HFFc6 (cell line): ENCODE data around the gene ARHGEF40. TPM values are rescaled to one million over a fixed set of nuclear protein-coding genes. Genes with fewer than 3 reads are reported as not detected.

ENCODE experiments used
- DNase-seq: peaks from one replicate; pipeline ENCODE4 v3.0.0-alpha.2; 2018
- H3K27ac Mint-ChIP-seq: 2 replicates; pipeline ENCODE4 v1.8.0; 2020; ENCODE audit warnings: mild to moderate bottlenecking, mixed read lengths
- H3K27me3 Mint-ChIP-seq: 2 replicates; pipeline ENCODE4 v1.8.0; 2021; ENCODE audit warnings: mild to moderate bottlenecking, moderate library complexity, mixed read lengths; ENCODE audit not compliant: insufficient read depth
- H3K36me3 Mint-ChIP-seq: 2 replicates; pipeline ENCODE4 v1.8.0; 2021; ENCODE audit warnings: low read depth, mixed read lengths
- H3K4me1 Mint-ChIP-seq: 2 replicates; pipeline ENCODE4 v1.8.0; 2020; ENCODE audit warnings: low read depth, mixed read lengths
- H3K4me3 Mint-ChIP-seq: 2 replicates; pipeline ENCODE4 v1.8.0; 2020; ENCODE audit warnings: mild to moderate bottlenecking, moderate library complexity, mixed read lengths
- H3K9me3 Mint-ChIP-seq: 2 replicates; pipeline ENCODE4 v1.8.0; 2020; ENCODE audit warnings: mild to moderate bottlenecking, mixed read lengths
- microRNA-seq: library from miRNA; unstranded; fragments of <30 nt; microRNA quantifications from one replicate; pipeline ENCODE4, GENCODE V29; 2019
- total RNA-seq, 6 experiments: library from RNA; stranded (reverse); fragmentation: NEBNext Ultra II Directional; extraction: Animal tissue kit (Norgen Biotek cat#: 25700); gene quantifications; 2 replicates in 1 of 6; 3 replicates in 5 of 6; pipeline ENCODE4 v1.2.3, GENCODE V29; 2021
- TF ChIP-seq, protein P1 (sequence below): fragments of 200-600 bp; sonication (generic); IDR thresholded peaks from 2 replicates; pipeline ENCODE4 v1.5.0; 2021; ENCODE audit warnings: antibody characterized with exemption, mild to moderate bottlenecking

The ARHGEF40 gene
- total RNA-seq, 6 experiments from 2014 or later, result 30.4 to 43.0 (median 40.8) TPM

DNA sequence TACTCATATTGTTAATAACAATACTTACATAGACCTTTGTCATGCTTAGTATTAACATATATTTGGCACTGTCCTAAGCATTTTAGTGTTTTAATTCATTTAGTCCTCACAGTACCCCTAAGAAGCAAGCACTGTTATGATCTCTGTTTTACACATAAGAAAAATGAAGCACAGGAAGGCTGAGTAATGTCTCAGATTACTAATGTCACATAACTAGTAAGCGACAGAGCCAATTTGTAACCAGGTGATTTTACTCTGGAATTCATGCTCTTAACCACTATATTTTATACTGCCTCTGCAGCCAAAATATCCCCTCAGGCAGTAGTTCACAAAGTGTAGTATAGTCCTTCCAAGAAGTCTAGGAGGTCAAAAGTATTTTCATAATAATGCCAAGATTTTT, 51.0 kb downstream of the ARHGEF40 start:
- no peak overlapping the region for H3K27ac Mint-ChIP-seq
- H3K27me3 Mint-ChIP-seq, result peaks cover 2% of the 10 kb centered on the region
- H3K4me3 Mint-ChIP-seq, result no peak overlapping the region
- DNase-seq, result no peak
- H3K9me3 Mint-ChIP-seq, result peaks cover 5% of the 10 kb centered on the region; the same call in 1 of the 2 replicates
- TF ChIP-seq, protein P1, sequence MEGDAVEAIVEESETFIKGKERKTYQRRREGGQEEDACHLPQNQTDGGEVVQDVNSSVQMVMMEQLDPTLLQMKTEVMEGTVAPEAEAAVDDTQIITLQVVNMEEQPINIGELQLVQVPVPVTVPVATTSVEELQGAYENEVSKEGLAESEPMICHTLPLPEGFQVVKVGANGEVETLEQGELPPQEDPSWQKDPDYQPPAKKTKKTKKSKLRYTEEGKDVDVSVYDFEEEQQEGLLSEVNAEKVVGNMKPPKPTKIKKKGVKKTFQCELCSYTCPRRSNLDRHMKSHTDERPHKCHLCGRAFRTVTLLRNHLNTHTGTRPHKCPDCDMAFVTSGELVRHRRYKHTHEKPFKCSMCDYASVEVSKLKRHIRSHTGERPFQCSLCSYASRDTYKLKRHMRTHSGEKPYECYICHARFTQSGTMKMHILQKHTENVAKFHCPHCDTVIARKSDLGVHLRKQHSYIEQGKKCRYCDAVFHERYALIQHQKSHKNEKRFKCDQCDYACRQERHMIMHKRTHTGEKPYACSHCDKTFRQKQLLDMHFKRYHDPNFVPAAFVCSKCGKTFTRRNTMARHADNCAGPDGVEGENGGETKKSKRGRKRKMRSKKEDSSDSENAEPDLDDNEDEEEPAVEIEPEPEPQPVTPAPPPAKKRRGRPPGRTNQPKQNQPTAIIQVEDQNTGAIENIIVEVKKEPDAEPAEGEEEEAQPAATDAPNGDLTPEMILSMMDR, result no peak
- H3K36me3 Mint-ChIP-seq, result no peaks in the 10 kb centered on the region
- no peaks in the 10 kb centered on the region for H3K4me1 Mint-ChIP-seq

DNA sequence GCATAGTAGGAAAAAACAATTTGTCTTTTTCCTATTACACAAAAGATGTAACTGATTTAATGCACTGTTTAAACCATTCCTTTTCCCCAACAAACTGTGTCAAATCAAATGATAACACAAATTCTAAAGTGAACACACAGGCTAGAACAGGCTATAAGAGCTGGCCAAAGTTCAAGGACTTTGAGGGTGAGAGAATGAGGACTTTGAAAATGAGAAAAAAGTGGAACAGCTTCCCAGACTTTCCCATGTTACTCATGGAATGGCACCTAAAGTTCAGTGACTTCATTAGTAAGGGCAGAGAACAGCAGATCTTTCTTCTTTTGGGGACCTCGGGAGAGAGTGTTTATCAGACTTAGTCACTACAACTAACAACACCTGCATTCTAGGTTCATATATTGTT, 53.3 kb downstream of the ARHGEF40 start:
- H3K27me3 Mint-ChIP-seq, result peaks cover 14% of the 10 kb centered on the region
- H3K4me1 Mint-ChIP-seq, result no peaks in the 10 kb centered on the region
- H3K27ac Mint-ChIP-seq, result no peak overlapping the region
- TF ChIP-seq, protein P1, result no peak
- DNase-seq, result no peak
- no peaks in the 10 kb centered on the region for H3K36me3 Mint-ChIP-seq
- H3K4me3 Mint-ChIP-seq, result no peak overlapping the region
- peaks cover 5% of the 10 kb centered on the region; the same call in 1 of the 2 replicates for H3K9me3 Mint-ChIP-seq

DNA sequence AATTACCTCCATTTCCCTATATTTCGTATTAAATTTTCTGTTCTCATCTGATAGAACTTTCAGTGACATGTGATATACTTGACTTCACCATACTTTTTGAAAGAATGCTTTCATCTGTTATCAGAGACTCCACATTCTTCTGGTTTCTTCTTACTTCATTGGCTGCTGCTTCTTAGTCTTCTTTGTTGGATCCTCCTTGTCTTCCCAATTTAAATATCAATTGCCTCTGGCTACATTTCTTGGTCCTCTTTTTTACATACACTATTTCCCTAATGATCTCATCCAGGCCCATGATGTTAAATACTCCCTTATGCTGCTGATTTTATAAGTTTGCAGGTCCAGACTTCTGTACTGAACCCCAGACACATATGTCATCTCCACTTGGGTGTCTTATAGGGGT, 63.8 kb downstream of the ARHGEF40 start:
- Mint-ChIP-seq H3K4me1 (no peaks in the 10 kb centered on the region), H3K36me3 (no peaks in the 10 kb centered on the region), H3K4me3 (no peak overlapping the region), H3K27ac (no peak overlapping the region), H3K9me3 (0 out of 2 replicates have a peak, but pooled peaks cover 4% of the 10 kb centered on the region), H3K27me3 (peaks cover 3% of the 10 kb centered on the region)
- DNase-seq, result no peak
- TF ChIP-seq, protein P1, result no peak

DNA sequence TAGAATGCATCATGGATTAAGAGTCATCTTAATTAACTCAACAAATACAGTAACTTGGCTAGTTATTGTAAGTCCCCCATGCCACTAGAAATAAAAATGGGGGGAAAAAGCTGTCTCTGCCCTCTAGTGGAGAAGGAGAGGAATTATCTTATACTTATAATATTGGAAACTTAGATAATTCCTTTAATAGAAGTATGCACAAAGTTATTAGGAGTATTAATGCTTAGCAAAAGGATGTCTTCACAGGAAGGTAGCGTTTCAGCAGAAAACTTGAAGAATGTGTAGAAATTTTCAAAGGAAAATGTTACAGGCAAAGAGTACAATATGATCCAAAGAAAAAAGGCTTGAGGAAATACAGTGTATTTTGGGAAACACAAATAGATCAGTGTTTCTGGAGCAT, 65.9 kb downstream of the ARHGEF40 start:
- TF ChIP-seq, protein P1, result peak; percentile 84
- no peak for DNase-seq
- no peaks in the 10 kb centered on the region for H3K36me3 Mint-ChIP-seq

More for the DNA sequence above, 65.9 kb downstream of the ARHGEF40 start:
- Mint-ChIP-seq H3K27ac (no peak overlapping the region), H3K9me3 (0 out of 2 replicates have a peak, but pooled peaks cover under 1% of the 10 kb centered on the region), H3K4me3 (no peak overlapping the region), H3K4me1 (no peaks in the 10 kb centered on the region), H3K27me3 (peaks cover 10% of the 10 kb centered on the region)

Small RNAs within 50 kb of the gene (microRNA-seq; reads per million reads assigned to microRNA genes)
- not detected for gene MIR6717

Other genes with a start within 250 kb of the ARHGEF40 start
- gene RNASE3, start 178.9 kb upstream of the ARHGEF40 start, total RNA-seq, result not detected
- gene RNASE2, start 114.8 kb upstream of the ARHGEF40 start, total RNA-seq, result not detected
- 10 to 100 TPM; 29.3 to 34.0 (median 32.7) TPM for gene METTL17, start 80.3 kb upstream of the ARHGEF40 start, total RNA-seq
- gene SLC39A2, start 71.0 kb upstream of the ARHGEF40 start, total RNA-seq, result under 1 TPM in 1 of 6 experiments, not detected in 5; 0.15 TPM
- under 1 TPM in 4 of 6 experiments, not detected in 2; 0.11 to 0.31 (median 0.23) TPM for gene NDRG2, start 45.2 kb upstream of the ARHGEF40 start, total RNA-seq
- not detected for gene TPPP2, start 40.1 kb upstream of the ARHGEF40 start, total RNA-seq
- gene RNASE13, start 35.5 kb upstream of the ARHGEF40 start, total RNA-seq, result not detected
- not detected for gene RNASE7, start 27.9 kb upstream of the ARHGEF40 start, total RNA-seq
- not detected for gene RNASE8, start 12.5 kb upstream of the ARHGEF40 start, total RNA-seq
- gene ZNF219, start 28.4 kb downstream of the ARHGEF40 start, total RNA-seq, result 10 to 100 TPM in 2 of 6 experiments, 1 to 10 TPM in 4; 5.3 to 11.2 (median 6.6) TPM
- under 1 TPM in 2 of 6 experiments, not detected in 4; 0.18 to 0.35 TPM for gene TMEM253, start 30.8 kb downstream of the ARHGEF40 start, total RNA-seq
- not detected for gene OR5AU1, start 85.8 kb downstream of the ARHGEF40 start, total RNA-seq
- gene HNRNPC, start 199.1 kb downstream of the ARHGEF40 start, total RNA-seq, result 100 to 1,000 TPM; 528 to 684 (median 604) TPM
- gene RPGRIP1, start 209.8 kb downstream of the ARHGEF40 start, total RNA-seq, result not detected